AG09319 (cell line): ENCODE measurements around the gene SLC7A8.

Experiments used
- DNase-seq: peaks from one replicate; pipeline ENCODE4 v3.0.0-alpha.2; 2010; ENCODE audit warnings: low read depth; ENCODE audit errors: extremely low read depth
- TF ChIP-seq, protein P1 (sequence below): IDR thresholded peaks from 2 replicates; pipeline ENCODE4 v1.5.1; 2011; ENCODE audit warnings: low read depth, mild to moderate bottlenecking, inconsistent platforms, low read length, moderate library complexity

The SLC7A8 gene

DNA sequence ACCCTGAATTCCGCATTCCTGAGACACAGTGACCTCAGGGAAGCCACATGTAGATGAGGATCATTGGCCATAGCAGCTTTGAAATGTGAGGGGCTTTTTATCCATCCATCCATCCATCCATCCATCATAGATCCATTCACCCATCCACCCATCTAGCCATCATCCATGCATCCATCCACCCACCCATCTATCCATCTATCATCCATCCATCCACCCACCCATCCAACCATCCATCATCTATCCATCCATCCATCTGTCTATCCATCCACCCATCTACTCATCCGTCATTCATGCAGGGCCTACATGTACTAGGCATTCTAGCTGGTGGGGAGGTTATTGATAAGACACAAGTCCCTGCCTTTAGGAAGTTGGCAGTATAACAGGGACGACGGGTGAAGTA lies 36.5 kb downstream of the SLC7A8 start:
- no peak for DNase-seq

DNA sequence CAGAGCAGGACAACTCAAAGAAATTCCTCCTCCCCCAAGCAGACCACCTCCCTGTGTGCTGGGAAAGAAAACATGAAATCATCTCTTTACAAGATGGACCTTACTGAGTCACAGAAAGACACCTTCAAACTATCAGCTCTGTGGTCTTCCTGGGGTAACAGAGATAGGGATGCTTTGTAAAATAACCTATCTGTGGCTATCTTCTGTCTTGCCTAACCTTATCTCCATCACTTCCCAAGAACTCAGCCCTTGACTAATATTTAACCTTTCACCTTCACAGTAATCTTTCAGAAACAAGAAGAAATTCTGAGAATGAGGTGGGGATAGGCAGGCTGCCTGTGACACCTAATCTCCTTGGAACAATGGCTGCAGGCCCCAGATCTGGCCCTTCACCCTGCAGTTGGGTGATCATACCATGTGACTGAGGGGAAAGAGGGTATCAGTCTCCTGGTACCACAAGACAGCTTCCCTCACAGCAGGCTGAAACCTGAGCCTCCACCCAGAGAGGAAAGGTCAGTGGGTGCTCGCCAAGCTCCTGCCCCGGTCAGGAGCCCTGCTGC lies 37.0 kb downstream of the SLC7A8 start:
- TF ChIP-seq, protein P1, sequence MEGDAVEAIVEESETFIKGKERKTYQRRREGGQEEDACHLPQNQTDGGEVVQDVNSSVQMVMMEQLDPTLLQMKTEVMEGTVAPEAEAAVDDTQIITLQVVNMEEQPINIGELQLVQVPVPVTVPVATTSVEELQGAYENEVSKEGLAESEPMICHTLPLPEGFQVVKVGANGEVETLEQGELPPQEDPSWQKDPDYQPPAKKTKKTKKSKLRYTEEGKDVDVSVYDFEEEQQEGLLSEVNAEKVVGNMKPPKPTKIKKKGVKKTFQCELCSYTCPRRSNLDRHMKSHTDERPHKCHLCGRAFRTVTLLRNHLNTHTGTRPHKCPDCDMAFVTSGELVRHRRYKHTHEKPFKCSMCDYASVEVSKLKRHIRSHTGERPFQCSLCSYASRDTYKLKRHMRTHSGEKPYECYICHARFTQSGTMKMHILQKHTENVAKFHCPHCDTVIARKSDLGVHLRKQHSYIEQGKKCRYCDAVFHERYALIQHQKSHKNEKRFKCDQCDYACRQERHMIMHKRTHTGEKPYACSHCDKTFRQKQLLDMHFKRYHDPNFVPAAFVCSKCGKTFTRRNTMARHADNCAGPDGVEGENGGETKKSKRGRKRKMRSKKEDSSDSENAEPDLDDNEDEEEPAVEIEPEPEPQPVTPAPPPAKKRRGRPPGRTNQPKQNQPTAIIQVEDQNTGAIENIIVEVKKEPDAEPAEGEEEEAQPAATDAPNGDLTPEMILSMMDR = no peak
- no peak for DNase-seq

More for the DNA sequence above, 36.5 kb downstream of the SLC7A8 start:
- TF ChIP-seq, protein P1 = no peak

DNA sequence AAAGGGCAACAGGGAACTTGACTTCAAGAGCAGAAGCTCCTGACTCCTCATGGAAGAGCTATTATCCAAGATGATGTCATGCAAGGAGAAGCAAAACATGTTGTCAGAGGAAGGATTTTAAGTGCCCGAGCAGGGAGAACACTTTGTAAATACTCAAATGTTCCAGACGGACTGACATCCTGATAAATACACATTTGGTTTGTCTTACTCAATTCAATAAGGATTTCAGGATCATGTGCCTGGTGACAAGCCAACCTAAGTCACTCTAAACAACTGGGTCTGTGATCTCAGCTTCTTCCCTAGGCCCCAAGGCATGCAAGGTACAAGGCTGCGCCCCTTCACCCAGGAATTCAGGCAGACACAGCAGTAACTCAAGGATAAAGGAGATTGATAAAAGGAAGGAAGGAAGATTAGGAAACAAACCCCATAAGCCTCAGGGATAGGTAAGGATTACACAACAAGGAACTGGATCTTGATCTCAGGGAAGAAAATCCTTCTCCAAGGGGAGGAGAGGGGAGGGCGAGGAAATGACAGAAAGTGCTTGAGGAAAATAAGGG lies 37.6 kb downstream of the SLC7A8 start:
- no peak for DNase-seq
- TF ChIP-seq, protein P1 = no peak

DNA sequence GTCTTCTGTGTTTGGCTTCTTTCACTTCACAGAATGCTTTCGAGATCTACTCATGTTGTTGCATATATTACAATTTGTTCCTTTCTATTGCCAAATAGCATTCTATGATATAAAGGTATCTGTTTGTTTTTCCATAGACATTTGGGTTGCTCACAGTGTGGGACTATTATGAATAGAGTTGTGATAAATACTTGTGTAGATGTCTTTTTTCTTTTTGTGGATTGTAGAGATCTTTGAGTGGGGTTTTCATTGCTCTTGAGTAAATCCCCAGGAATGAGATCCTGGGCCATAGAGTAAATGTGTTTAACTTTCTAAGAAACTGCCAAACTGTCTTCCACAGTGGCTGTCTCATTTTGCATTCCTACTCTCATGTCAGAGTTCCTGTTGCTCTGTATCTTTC lies 39.5 kb downstream of the SLC7A8 start:
- no peak for DNase-seq
- TF ChIP-seq, protein P1 = no peak

DNA sequence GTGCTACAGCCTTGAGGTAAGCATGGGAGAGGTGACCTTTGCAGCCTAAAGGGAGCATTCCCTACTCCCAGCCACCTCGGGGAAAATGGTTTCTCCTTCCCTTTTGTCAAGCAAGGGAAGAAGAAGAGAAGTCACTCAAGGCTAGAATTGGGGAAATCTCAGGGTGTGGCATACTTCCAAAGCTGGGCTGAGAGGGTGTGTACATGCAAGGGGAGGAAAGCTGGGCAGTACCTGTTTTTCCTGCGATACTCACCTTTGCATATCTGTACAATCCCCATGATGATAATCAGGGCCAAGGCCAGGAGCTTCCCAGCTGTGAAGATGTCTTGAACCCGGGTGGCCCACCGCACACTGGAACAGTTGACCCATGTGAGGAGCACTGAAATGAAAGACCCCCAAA lies 40.6 kb downstream of the SLC7A8 start:
- TF ChIP-seq, protein P1 = no peak
- DNase-seq = no peak

DNA sequence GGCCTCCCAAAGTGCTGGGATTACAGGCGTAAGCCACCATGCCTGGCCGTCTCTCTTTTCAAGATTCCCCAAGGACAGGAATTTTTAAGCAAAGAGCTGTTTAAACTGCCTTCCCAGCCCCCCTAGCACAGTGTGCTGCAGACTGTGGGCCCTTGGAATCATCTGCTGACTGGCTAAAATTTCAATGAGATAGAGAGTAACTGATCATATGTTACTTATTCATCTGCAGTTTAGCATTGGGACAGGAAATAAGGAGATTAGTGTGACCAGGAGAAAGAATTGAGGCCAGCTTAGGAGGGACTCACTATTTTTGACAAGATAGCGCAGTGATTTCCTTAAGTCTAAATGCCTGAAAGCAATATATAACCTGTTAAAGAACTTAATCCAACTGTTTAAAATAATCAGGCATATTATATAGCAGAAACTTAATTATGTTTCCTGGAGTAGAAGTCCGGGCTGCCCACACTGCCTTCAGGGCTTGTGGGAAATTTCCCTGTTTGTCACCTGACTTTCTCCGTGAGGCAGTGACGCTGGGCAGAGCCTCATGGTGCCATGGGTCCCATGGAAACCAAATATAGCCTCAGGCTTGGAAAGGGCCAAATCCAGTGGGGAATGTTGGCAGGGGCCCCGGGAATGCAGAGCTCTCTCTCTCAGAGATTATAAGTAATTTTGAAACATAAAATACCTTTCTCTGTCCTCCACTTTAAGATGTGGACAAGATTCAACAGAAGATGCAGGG lies 41.6 kb downstream of the SLC7A8 start:
- TF ChIP-seq, protein P1 = no peak
- peak; percentile 57 for DNase-seq

DNA sequence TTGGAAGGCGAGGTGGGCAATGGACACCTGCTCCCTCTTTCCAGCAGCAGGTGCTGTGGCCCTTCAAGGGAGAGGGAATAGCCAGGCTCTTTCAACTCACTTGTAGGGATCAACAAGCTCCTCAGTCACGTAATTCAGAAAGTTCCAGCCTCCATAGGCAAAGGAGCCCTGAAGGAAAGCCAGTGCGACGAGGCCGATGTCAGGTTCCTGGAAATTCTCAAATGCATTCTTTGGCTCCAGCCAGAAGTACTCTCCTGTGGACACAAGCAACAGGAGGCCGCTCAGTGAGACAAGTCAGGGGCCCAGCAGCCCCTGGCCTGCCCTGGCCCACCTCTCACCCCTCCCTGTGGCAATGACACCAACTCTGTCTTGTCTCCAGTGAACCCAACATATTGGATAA lies 43.1 kb downstream of the SLC7A8 start:
- DNase-seq = no peak
- TF ChIP-seq, protein P1 = no peak
